CD4-positive, alpha-beta T cell (primary cell): Measurements from ENCODE around the gene ETFA. TPM values are rescaled to one million over a fixed set of nuclear protein-coding genes. Genes with fewer than 3 reads are reported as not detected.

Experiments used
- ATAC-seq: fragments of 200-7000 bp; cut with Tn5 transposase; one replicate; pipeline ENCODE4 v1.10.0; 2022; ENCODE audit warnings: mild to moderate bottlenecking; ENCODE audit not compliant: poor library complexity
- CTCF ChIA-PET: fragments of 350-600 bp; sonication (Branson Sonifier 250); formaldehyde crosslinking; loops from one replicate; lab custom pipeline; 2021; ENCODE audit warnings: antibody characterized with exemption, inconsistent platforms; lab: Charles Lee
- POLR2A ChIA-PET: fragments of 350-600 bp; sonication (Branson Sonifier 250); formaldehyde crosslinking; loops from one replicate; lab custom pipeline; 2021; ENCODE audit warnings: antibody characterized with exemption, inconsistent platforms; lab: Charles Lee
- DNase-seq, 14 experiments: peaks; one replicate each; pipeline ENCODE4 v3.0.0-alpha.2; 2013 to 2020; ENCODE audit warnings: mixed read lengths in 2 of 14
- H3K27ac ChIP-seq, 2 donors: one replicate each; pipeline versions ENCODE4 v1.5.1 to v1.7.0; 2013; ENCODE audit warnings: low read length in 2 of 2, low read depth in 1 of 2, mild to moderate bottlenecking in 1 of 2
- H3K27me3 ChIP-seq, 2 experiments: 1 replicate in 1 of 2; 2 replicates in 1 of 2; pipeline versions ENCODE4 v1.6.1 to v1.7.0; 2013; ENCODE audit warnings: low read length in 2 of 2, control low read depth in 1 of 2, mild to moderate bottlenecking in 1 of 2, moderate library complexity in 1 of 2; ENCODE audit not compliant: insufficient read depth in 2 of 2, control insufficient read depth in 1 of 2
- H3K36me3 ChIP-seq: one replicate; pipeline ENCODE4 v1.6.1; 2013; ENCODE audit warnings: low read length, control low read depth; ENCODE audit not compliant: insufficient read depth
- H3K4me1 ChIP-seq: one replicate; pipeline ENCODE4 v1.6.1; 2013; ENCODE audit warnings: low read length, control low read depth; ENCODE audit not compliant: insufficient read depth
- H3K4me3 ChIP-seq: one replicate; pipeline ENCODE4 v1.5.1; 2013; ENCODE audit warnings: mild to moderate bottlenecking, low read length, moderate library complexity
- H3K9me3 ChIP-seq, 2 experiments: 1 replicate in 1 of 2; 2 replicates in 1 of 2; pipeline versions ENCODE4 v1.6.1 to v1.7.0; 2013; ENCODE audit warnings: low read length in 2 of 2, mild to moderate bottlenecking in 2 of 2, control low read depth in 1 of 2, moderate library complexity in 1 of 2; ENCODE audit not compliant: control insufficient read depth in 1 of 2, insufficient read depth in 1 of 2
- H3K27ac Mint-ChIP-seq: one replicate; pipeline ENCODE4 v1.8.0; 2020; ENCODE audit warnings: mixed read lengths
- H3K27me3 Mint-ChIP-seq: one replicate; pipeline ENCODE4 v1.8.0; 2021; ENCODE audit warnings: mixed read lengths
- H3K36me3 Mint-ChIP-seq: one replicate; pipeline ENCODE4 v1.8.0; 2021; ENCODE audit warnings: low read depth, mixed read lengths
- H3K4me1 Mint-ChIP-seq: one replicate; pipeline ENCODE4 v1.8.0; 2021; ENCODE audit warnings: low read depth, mixed read lengths
- H3K4me3 Mint-ChIP-seq: one replicate; pipeline ENCODE4 v1.8.0; 2020; ENCODE audit warnings: mild to moderate bottlenecking, mixed read lengths
- H3K9me3 Mint-ChIP-seq: one replicate; pipeline ENCODE4 v1.8.0; 2020; ENCODE audit warnings: mixed read lengths
- intact Hi-C, 2 experiments: fragments of 100-400 bp; cut with DNase I in 1 of 2; cut with micrococcal nuclease in 1 of 2; formaldehyde crosslinking; loops; one replicate each; pipeline versions ENCODE4 v1.15.1 to v1.9.0; 2023 to 2025; cut with DNase I, micrococcal nuclease
- total RNA-seq, 174 experiments: library from RNA in 2 of 174; stranded (reverse) in 2 of 174; gene quantifications; one replicate each; pipeline ENCODE4 v1.2.3 and lab custom pipeline; 2021 to 2026
- TF ChIP-seq, protein P1 (sequence below): fragments of 200-600 bp; IDR thresholded peaks from one replicate; pipeline ENCODE4 v1.8.0; 2022; ENCODE audit warnings: antibody characterized with exemption, mild to moderate bottlenecking

The ETFA gene
- total RNA-seq, 2 experiments from 2014 or later: 11.4 to 15.2 TPM

DNA sequence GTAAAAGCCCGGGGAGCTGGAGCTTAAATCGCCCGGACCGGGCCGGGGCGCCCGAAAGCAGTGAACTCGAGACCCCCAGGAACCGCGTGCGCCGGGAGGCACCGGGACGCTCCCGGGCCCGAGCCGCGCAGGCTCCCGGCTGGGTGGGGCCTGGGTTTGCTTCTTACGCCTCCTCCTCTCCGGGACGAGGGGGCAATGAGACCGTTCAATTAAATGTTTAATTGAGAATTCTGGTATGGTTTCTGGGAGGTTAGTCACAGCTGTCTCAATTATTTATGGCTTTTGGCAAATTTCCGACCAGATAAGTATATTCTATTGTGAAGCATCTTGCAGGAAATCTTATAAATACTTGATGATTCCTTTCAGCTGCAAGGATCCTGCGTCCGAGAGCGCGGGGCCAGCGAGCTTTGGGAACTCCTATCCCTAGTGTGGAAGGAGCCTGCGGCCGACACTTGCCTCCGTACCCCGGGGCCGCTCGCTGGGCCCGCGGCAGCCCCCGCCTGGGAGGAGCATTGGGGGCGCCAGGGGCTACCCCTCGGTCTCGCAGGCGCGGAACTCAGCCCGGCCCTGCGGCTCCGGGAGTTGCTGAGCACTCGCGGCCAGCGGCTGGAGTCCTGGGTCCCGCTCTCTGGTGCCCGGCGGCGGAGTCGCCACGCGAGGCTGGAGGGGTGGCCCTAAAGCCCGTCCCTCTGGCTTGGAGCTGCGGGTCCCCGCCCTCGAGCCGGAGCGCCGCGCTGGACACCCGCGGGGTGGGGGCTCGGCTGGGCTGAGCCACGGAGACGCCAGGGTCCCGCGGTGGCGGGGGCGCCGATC, 35.6 kb upstream of the ETFA start:
- no peaks in the 10 kb centered on the region for H3K36me3 ChIP-seq
- peaks cover 7% of the 10 kb centered on the region for H3K36me3 Mint-ChIP-seq
- H3K4me1 Mint-ChIP-seq: peaks cover 26% of the 10 kb centered on the region
- TF ChIP-seq, protein P1, sequence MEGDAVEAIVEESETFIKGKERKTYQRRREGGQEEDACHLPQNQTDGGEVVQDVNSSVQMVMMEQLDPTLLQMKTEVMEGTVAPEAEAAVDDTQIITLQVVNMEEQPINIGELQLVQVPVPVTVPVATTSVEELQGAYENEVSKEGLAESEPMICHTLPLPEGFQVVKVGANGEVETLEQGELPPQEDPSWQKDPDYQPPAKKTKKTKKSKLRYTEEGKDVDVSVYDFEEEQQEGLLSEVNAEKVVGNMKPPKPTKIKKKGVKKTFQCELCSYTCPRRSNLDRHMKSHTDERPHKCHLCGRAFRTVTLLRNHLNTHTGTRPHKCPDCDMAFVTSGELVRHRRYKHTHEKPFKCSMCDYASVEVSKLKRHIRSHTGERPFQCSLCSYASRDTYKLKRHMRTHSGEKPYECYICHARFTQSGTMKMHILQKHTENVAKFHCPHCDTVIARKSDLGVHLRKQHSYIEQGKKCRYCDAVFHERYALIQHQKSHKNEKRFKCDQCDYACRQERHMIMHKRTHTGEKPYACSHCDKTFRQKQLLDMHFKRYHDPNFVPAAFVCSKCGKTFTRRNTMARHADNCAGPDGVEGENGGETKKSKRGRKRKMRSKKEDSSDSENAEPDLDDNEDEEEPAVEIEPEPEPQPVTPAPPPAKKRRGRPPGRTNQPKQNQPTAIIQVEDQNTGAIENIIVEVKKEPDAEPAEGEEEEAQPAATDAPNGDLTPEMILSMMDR: no peak
- no peaks in the 10 kb centered on the region for H3K9me3 Mint-ChIP-seq
- intact Hi-C loops: no loop called here
- no peak overlapping the region for H3K27ac Mint-ChIP-seq
- peak overlapping the region; percentile 38 for H3K4me3 ChIP-seq
- peaks cover 32% of the 10 kb centered on the region for H3K4me1 ChIP-seq
- DNase-seq (no peak), ATAC-seq (no peak)
- peaks cover 50 to 65% of the 10 kb centered on the region in 2 experiments for H3K27me3 ChIP-seq
- H3K4me3 Mint-ChIP-seq: peak overlapping the region; percentile 13
- CTCF ChIA-PET: no interaction called here
- peaks cover 5 to 13% of the 10 kb centered on the region in 2 experiments for H3K9me3 ChIP-seq
- POLR2A ChIA-PET: interaction anchor here (1.0 kb wide), 1 partner anchor 11 kb away, joined by 4 read pairs; no protein-coding TSS in a partner anchor
- peaks cover 60% of the 10 kb centered on the region for H3K27me3 Mint-ChIP-seq
- no peak overlapping the region for H3K27ac ChIP-seq

DNA sequence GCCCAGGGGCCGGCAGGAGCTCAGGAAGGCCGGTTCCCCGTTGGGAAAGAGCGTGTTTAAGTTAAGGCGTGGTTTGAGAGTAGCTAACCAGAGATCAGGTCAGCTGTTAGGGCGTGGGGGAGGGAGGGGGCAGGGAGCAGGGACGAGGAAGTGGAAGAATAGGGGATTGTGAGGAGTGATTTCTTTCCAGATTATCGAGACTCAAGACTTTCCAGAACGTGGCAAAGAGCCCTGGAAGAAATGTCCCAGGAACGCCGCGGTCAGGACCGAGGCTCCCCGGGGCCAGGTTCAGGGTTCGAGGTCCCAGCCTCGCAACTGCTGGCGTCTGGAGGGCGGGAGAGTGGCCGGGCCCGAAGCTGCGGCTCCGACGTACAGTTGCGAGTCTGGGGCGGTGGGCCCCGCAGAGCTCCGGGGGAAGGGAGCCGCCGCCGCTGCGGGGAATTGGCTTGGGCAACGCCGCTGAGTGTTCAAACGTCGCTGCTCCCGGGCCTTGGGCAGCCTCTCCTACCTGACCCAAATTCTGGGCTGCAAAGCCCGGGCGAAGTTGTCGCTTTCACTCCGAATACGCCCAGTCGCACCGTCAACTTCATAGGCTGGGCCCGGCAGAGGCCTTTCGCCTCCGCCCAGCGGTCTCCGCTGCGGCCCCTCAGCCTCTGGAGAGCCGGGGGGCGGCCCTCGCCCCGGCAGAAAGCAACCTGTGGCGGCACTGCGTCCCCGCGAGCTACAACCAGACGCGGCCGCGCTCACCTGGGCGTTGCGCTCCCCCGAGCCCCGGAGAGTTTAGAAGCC, 34.8 kb upstream of the ETFA start:
- Mint-ChIP-seq H3K4me1 (peaks cover 31% of the 10 kb centered on the region), H3K36me3 (peaks cover 5% of the 10 kb centered on the region), H3K27me3 (peaks cover 67% of the 10 kb centered on the region), H3K9me3 (no peaks in the 10 kb centered on the region), H3K27ac (no peak overlapping the region), H3K4me3 (peak overlapping the region; percentile 56)
- TF ChIP-seq, protein P1: no peak
- Histone ChIP-seq H3K36me3 (no peaks in the 10 kb centered on the region), H3K4me3 (peak overlapping the region; percentile 38), H3K27ac (no peak overlapping the region), H3K4me1 (peaks cover 40% of the 10 kb centered on the region), H3K27me3 (peaks cover 57 to 73% of the 10 kb centered on the region in 2 experiments), H3K9me3 (peaks cover 5 to 21% of the 10 kb centered on the region in 2 experiments)
- CTCF ChIA-PET: interaction anchor here (1.5 kb wide), 1 partner anchor 12 kb away, joined by 4 read pairs; no protein-coding TSS in a partner anchor
- ATAC-seq (peak; percentile 35), DNase-seq (peak in 2 of 14 experiments; percentile 39 to 41)
- intact Hi-C loops: no loop called here
- POLR2A ChIA-PET: interaction anchor here (0.5 to 1.6 kb wide), 3 partner anchors 10 to 90 kb away, joined by 4 read pairs; no protein-coding TSS in a partner anchor

DNA sequence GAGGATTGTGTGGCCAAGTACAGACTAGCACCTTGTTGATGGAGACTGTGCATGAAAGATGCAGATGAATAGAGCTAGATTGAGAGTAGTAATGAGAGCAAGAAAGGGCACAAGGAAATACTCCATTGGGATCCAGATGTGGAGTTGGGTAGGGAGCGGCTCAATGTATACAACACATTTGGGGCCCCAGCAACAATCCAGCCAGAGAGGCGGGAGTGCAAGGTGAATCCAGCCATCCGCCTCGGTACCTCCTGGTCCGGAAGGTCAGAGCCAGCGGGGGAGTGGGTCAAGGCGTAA, 34.3 kb upstream of the ETFA start:
- H3K27ac ChIP-seq: no peak overlapping the region
- TF ChIP-seq, protein P1: no peak
- Mint-ChIP-seq H3K4me3 (peak overlapping the region; percentile 56), H3K27ac (no peak overlapping the region), H3K9me3 (no peaks in the 10 kb centered on the region), H3K36me3 (peaks cover 5% of the 10 kb centered on the region), H3K4me1 (peaks cover 36% of the 10 kb centered on the region), H3K27me3 (peaks cover 72% of the 10 kb centered on the region)
- ChIA-PET POLR2A (interaction anchor here (0.5 to 1.6 kb wide), 4 partner anchors 10 to 1878 kb away, joined by 3 to 4 read pairs (median 4); no protein-coding TSS in a partner anchor), CTCF (interaction anchor here (1.5 kb wide), 1 partner anchor 12 kb away, joined by 4 read pairs; no protein-coding TSS in a partner anchor)
- H3K4me3 ChIP-seq: no peak overlapping the region
- H3K4me1 ChIP-seq: peaks cover 45% of the 10 kb centered on the region
- peaks cover 62 to 78% of the 10 kb centered on the region in 2 experiments for H3K27me3 ChIP-seq
- no peak for DNase-seq
- ATAC-seq: no peak
- peaks cover 5 to 26% of the 10 kb centered on the region in 2 experiments for H3K9me3 ChIP-seq
- H3K36me3 ChIP-seq: no peaks in the 10 kb centered on the region
- intact Hi-C loops: no loop called here
